Testis (tissue), 3 donors: ENCODE measurements around the gene UMOD. TPM values are rescaled to one million over a fixed set of nuclear protein-coding genes. Genes with fewer than 3 reads are reported as not detected.

Experiments used
- DNase-seq: peaks from one replicate; pipeline ENCODE4 v3.0.0-alpha.2; 2019
- H3K27ac ChIP-seq, 2 donors: fragments of 200-600 bp; sonication (generic); one replicate each; pipeline ENCODE4 v1.5.1; 2019
- H3K27me3 ChIP-seq: fragments of 200-600 bp; sonication (generic); one replicate; pipeline ENCODE4 v1.5.1; 2019
- H3K36me3 ChIP-seq: fragments of 200-600 bp; sonication (generic); one replicate; pipeline ENCODE4 v1.5.1; 2017; ENCODE audit warnings: low read depth; ENCODE audit errors: missing control alignments
- H3K4me1 ChIP-seq: fragments of 200-600 bp; sonication (generic); one replicate; pipeline ENCODE4 v1.5.1; 2019
- H3K4me3 ChIP-seq, 2 donors: fragments of 200-600 bp; sonication (generic); one replicate each; pipeline ENCODE4 v1.5.1; 2017 to 2019
- H3K9me3 ChIP-seq: fragments of 200-600 bp; sonication (generic); one replicate; pipeline ENCODE4 v1.5.1; 2017
- CTCF ChIP-seq, 3 experiments: fragments of 450-650 bp in 2 of 3; fragments of 200-600 bp in 1 of 3; sonication (generic) in 1 of 3; IDR thresholded peaks; one replicate each; pipeline ENCODE4 v1.5.1; 2016 to 2019; ENCODE audit warnings: antibody characterized with exemption in 3 of 3, mild to moderate bottlenecking in 2 of 3, moderate library complexity in 1 of 3
- POLR2A ChIP-seq: fragments of 450-650 bp; IDR thresholded peaks from one replicate; pipeline ENCODE4 v1.6.1; 2017; ENCODE audit warnings: antibody characterized with exemption, mild to moderate bottlenecking, moderate library complexity
- WGBS, 2 donors: methylation state at CpG; one replicate each; pipeline ENCODE4 v1.1.5; 2018; 5-methylcytosine and 5-hydroxymethylcytosine counted together
- intact Hi-C: fragments of 100-400 bp; cut with DNase I; formaldehyde crosslinking; loops from one replicate; pipeline ENCODE4 v1.15.1; 2023; ENCODE audit warnings: low total_unique reads
- polyA plus RNA-seq: library from polyadenylated mRNA; stranded (reverse); fragments of 350-450 nt; fragmentation: Illumina TruSeq; extraction: RNeasy Lipid Tissue Mini Kit (QIAGEN cat#74804); gene quantifications from one replicate; pipeline ENCODE4 v1.2.3, GENCODE V29; 2014; ENCODE audit warnings: low read depth, low replicate concordance; ENCODE audit not compliant: insufficient read depth
- total RNA-seq, 2 donors: library from RNA; depleted of rRNA; stranded (reverse); fragments of >200 nt; gene quantifications; one replicate each; pipeline ENCODE4 v1.2.3, GENCODE V29; 2016

The UMOD gene
- total and polyA plus RNA-seq, 3 donors from 2014 or later, result 0.43 to 3.8 (median 0.99) TPM

DNA sequence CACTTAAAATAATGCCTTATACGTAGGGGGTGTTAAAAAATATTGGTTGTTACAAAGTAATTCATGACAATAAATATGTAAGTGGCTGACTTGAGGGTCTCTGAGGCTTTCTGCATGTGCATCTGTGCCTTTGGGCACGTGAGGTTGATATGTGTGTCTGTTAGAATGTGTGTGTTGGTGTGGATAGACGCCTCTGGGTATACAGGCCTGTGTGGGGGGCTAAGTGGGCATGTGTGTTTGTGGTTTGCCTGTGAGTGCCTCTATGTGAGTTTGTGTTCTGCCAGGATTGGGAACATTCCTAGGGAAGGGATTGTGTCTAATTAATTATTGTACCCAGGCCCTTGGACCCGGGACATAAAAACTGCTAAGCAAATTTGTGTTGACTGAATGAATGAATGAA is 44.2 kb downstream of the UMOD start:
- no peaks in the 10 kb centered on the region for H3K36me3 ChIP-seq
- no peak overlapping the region for H3K4me3 ChIP-seq
- no peaks in the 10 kb centered on the region for H3K4me1 ChIP-seq
- H3K27me3 ChIP-seq, result no peaks in the 10 kb centered on the region
- TF ChIP-seq CTCF (IDR thresholded peaks at IDR 0.05) (no peak), POLR2A (no peak)
- no peak overlapping the region for H3K27ac ChIP-seq
- 80 to 89% methylated on average over 4 of the region's 4 CpGs for WGBS, 2 donors
- H3K9me3 ChIP-seq, result no peaks in the 10 kb centered on the region
- intact Hi-C loops, result no loop called here
- DNase-seq, result no peak

DNA sequence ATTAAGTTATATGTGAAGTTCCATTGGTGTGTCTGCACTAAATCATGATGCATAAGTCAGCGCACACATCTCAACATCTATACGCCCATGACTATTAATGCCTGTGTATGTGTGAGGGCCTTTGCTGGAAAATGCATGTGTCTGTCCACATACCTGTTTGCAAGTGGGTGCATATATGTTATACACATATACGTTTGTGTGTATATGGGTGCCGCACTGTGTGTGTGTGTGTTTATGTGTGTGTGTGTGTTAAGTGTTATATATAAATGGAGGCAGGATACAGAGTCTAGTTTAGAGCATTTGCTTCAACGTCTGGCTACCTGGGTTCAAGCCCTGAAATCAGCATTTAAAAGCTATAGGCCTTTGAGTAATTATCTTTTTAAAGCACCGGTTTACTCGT is 44.7 kb downstream of the UMOD start:
- Histone ChIP-seq H3K4me1 (no peaks in the 10 kb centered on the region), H3K27me3 (no peaks in the 10 kb centered on the region), H3K4me3 (no peak overlapping the region), H3K36me3 (no peaks in the 10 kb centered on the region), H3K27ac (no peak overlapping the region), H3K9me3 (no peaks in the 10 kb centered on the region)
- TF ChIP-seq POLR2A, result no peak
- intact Hi-C loops, result no loop called here
- WGBS, 2 donors, result 92% methylated on average over 7 of the region's 7 CpGs
- DNase-seq, result no peak

DNA sequence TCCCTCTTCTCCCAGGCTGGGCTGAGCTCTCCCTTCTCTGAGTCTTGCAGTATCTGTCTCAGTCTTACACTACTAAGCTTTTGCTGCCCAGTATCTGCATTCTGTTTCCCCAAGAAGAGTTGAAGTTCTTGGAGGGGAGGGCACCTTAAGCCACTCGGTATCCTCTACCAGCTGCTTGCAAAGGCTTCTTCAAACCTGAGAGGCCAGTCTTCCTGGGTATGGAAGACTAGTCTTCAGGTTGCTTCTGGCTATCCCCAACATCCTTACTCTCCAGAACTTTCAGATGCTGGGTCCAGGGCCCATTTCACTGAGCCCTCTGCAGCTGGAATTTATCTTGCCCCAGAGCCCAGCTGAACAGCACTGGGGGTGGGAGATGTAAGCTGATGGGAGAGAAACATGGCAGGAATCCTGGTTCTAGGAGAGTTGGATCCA is 45.3 kb downstream of the UMOD start:
- H3K4me3 ChIP-seq, result no peak overlapping the region
- no peaks in the 10 kb centered on the region for H3K9me3 ChIP-seq
- TF ChIP-seq CTCF (IDR thresholded peaks at IDR 0.05) (no peak), POLR2A (no peak)
- no peak overlapping the region for H3K27ac ChIP-seq
- H3K4me1 ChIP-seq, result no peaks in the 10 kb centered on the region
- H3K36me3 ChIP-seq, result no peaks in the 10 kb centered on the region
- no peak for DNase-seq
- WGBS, 2 donors, result 89 to 90% methylated on average over 1 of the region's 1 CpG
- no peaks in the 10 kb centered on the region for H3K27me3 ChIP-seq
- intact Hi-C loops, result no loop called here

DNA sequence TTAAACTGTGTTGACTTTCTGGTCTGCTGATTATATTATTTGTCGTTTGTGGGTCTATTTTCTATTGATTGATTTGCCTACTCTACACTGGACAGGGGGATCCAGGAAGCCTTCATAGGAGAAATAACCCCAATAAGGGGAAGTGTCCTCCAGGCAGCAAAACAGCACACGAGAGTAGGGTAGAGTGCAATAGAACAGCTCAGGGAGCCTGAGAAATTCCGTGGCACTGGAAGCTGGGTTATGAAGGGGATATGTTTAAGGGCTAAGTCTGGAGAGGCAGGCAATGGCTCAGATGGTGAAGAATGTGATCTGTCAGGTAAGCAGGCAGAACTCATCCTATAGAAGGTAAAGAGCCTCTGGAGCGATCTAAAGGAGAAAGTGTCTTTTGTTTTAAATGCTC is 46.1 kb downstream of the UMOD start:
- 75 to 76% methylated on average over 4 of the region's 4 CpGs for WGBS, 2 donors
- Histone ChIP-seq H3K27ac (no peak overlapping the region), H3K4me3 (no peak overlapping the region), H3K27me3 (no peaks in the 10 kb centered on the region), H3K4me1 (no peaks in the 10 kb centered on the region), H3K9me3 (no peaks in the 10 kb centered on the region), H3K36me3 (no peaks in the 10 kb centered on the region)
- intact Hi-C loops, result no loop called here
- no peak for DNase-seq
- no peak for TF ChIP-seq CTCF (IDR thresholded peaks at IDR 0.05)
- no peak for TF ChIP-seq POLR2A

DNA sequence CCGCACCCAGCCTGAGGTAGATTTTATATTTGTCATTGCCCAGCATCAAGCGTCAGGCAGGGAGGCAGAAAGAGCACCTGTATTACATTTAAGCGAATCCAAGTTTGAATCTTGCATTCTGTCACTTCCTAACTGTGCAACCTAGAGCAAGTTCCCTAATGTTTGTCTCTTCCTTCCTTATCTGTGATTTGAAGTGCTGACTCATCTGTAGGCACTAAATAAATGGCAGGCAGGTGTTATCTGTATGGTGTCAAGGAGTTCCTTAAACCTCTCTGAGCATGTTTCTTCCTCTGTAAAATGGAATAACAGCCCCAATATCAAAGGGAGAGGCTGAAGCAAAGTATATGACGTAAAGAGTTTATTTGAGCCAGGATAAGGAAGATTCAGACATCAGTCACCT is 49.5 kb downstream of the UMOD start:
- Histone ChIP-seq H3K4me1 (no peaks in the 10 kb centered on the region), H3K36me3 (no peaks in the 10 kb centered on the region), H3K27ac (no peak overlapping the region), H3K27me3 (no peaks in the 10 kb centered on the region), H3K4me3 (no peak overlapping the region), H3K9me3 (no peaks in the 10 kb centered on the region)
- no peak for TF ChIP-seq POLR2A
- TF ChIP-seq CTCF (IDR thresholded peaks at IDR 0.05), result no peak
- no peak for DNase-seq
- intact Hi-C loops, result no loop called here
- 67 to 90% methylated on average over 4 of the region's 4 CpGs for WGBS, 2 donors
